ENCODE measurements around the gene THNSL1. TPM values are rescaled to one million over a fixed set of nuclear protein-coding genes. Genes with fewer than 3 reads are reported as not detected.

Gene THNSL1
- total and polyA plus RNA-seq, 2 of the 8 experiments (the other 6 are each of a cell fraction or from before 2014, with no cell fraction given): 1.4 to 3.1 TPM

DNA sequence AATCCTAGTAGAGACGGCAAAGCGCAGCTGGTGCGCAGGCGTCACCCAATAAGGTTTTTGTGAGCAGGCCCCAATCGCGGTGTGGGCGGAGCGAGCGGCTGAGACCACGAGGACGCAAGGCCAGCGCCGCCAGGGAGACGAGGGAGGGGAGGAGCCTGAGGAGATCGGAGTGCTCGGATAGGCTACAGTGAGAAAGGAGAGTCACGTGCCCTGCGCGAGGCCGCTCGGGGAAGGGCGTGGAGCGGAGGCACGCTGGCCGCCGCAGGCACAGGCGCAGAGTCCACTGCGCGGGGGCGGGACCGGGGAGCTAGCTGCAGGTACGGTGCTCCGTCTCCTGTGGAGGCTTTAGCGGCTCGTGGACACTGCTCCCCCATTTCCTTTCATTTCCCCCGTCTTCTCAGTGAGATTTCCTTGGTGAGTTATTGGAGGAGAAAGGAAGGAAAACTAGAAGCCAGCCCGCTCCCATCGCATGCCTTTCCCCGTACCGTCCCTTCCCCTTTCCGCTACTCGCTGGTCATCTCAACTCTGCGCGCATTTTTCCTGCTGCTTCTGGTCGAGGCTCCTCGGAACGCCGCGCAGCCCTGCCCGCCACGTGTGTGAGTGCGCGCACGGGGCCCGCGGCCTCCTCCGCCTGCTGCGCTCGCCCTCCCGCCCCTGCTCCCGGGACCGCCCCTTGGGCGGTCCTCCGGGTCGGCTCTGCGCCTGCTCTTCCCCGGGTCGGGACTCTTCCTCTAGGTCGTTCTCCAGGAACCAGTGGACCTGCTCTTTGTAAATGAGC, at the start of gene THNSL1 (continued):
- no peak for TF ChIP-seq RAD21 (IDR thresholded peaks at IDR 0.05 in 1 of 2, conservative IDR thresholded peaks at IDR 0.05 in 1 of 2; ENCODE audit: low read depth in 2 of 2, low read length in 2 of 2)
- TF ChIP-seq PHF8 (conservative IDR thresholded peaks at IDR 0.05; ENCODE audit: low read depth, low read length): peak; percentile 79
- peak; percentile 90 for TF ChIP-seq KDM4A (IDR thresholded peaks at IDR 0.05; ENCODE audit: low read depth, low read length, severe bottlenecking)
- no peak for TF ChIP-seq MAFK (IDR thresholded peaks at IDR 0.05; ENCODE audit: low read depth, low read length)
- no peak for TF ChIP-seq FOSL1 (IDR thresholded peaks at IDR 0.05; ENCODE audit: insufficient read depth, low read depth, low read length)
- TF ChIP-seq KDM1A (IDR thresholded peaks at IDR 0.05; ENCODE audit: borderline replicate concordance, low read length): no peak
- no peak for TF ChIP-seq SP2 (IDR thresholded peaks at IDR 0.05; ENCODE audit: low read length)
- TF ChIP-seq SIX5 (IDR thresholded peaks at IDR 0.05; ENCODE audit: low read depth, low read length): no peak
- no peak for TF ChIP-seq HDAC6 (IDR thresholded peaks at IDR 0.05; ENCODE audit: low read depth, low read length)
- TF ChIP-seq BCL11A (IDR thresholded peaks at IDR 0.05; ENCODE audit: low read depth in 2 of 2, low read length in 2 of 2): no peak
- no peak for TF ChIP-seq JUND (IDR thresholded peaks at IDR 0.05; ENCODE audit: low read length)
- no peak; the same call in 1 of the 2 replicates for TF ChIP-seq SUZ12 (IDR thresholded peaks at IDR 0.05; ENCODE audit: low read length)
- TF ChIP-seq ASH2L (IDR thresholded peaks at IDR 0.05; ENCODE audit: low read length): peak; percentile 79
- peak; percentile 72; the same call in 1 of the 2 replicates for TF ChIP-seq ATF3 (IDR thresholded peaks at IDR 0.05; ENCODE audit: insufficient read depth, low read depth, low read length)
- no peak for TF ChIP-seq RFX5 (IDR thresholded peaks at IDR 0.05; ENCODE audit: borderline replicate concordance, low read depth, low read length)
- TF ChIP-seq TEAD4 (IDR thresholded peaks at IDR 0.05; ENCODE audit: low read depth, low read length): 0 out of 2 replicates have a peak, but pooled peaks have one; percentile 47
- TF ChIP-seq KDM5A (IDR thresholded peaks at IDR 0.05; ENCODE audit: low read length): no peak
- peak; percentile 60; the same call in 1 of the 2 replicates for TF ChIP-seq BACH1 (IDR thresholded peaks at IDR 0.05; ENCODE audit: low read length)
- TF ChIP-seq CHD2 (IDR thresholded peaks at IDR 0.05; ENCODE audit: low read length): 0 out of 2 replicates have a peak, but pooled peaks have one; percentile 17
- TF ChIP-seq EZH2 (IDR thresholded peaks at IDR 0.05; ENCODE audit: low read depth, low read length, severe bottlenecking): no peak
- TF ChIP-seq EGR1 (IDR thresholded peaks at IDR 0.05; ENCODE audit: borderline replicate concordance, low read depth, low read length): peak; percentile 86; the same call in 1 of the 2 replicates
- TF ChIP-seq SP4 (IDR thresholded peaks at IDR 0.05; ENCODE audit: low read length): peak; percentile 24; the same call in 1 of the 2 replicates
- TF ChIP-seq SAP30 (IDR thresholded peaks at IDR 0.05; ENCODE audit: insufficient read depth, insufficient replicate concordance, low read length): no peak
- TF ChIP-seq POLR2AphosphoS5 (IDR thresholded peaks at IDR 0.05; ENCODE audit: low read depth, low read length): peak; percentile 98
